Natural killer cell (primary cell): ENCODE data around the gene NACC2. TPM values are rescaled to one million over a fixed set of nuclear protein-coding genes. Genes with fewer than 3 reads are reported as not detected.
A peak's percentile ranks its signal among the peaks of the same experiment; 100 is the strongest.

Source experiments
- ATAC-seq, 3 donors: fragments of 150-1000 bp in 2 of 3; fragments of 200-7000 bp in 1 of 3; cut with Tn5 transposase; 1 replicate in 1 of 3; 2 replicates in 2 of 3; pipeline ENCODE4 v1.10.0; 2021; ENCODE audit warnings: mild to moderate bottlenecking in 2 of 3, moderate library complexity in 2 of 3
- DNase-seq, 2 donors: peaks; one replicate each; pipeline versions ENCODE4 v3.0.0 to v3.0.0-alpha.2; 2013 to 2021; ENCODE audit warnings: mixed read lengths in 1 of 2
- H3K27ac ChIP-seq: one replicate; pipeline ENCODE4 v1.5.1; 2013; ENCODE audit warnings: mild to moderate bottlenecking, low read length
- H3K27me3 ChIP-seq: one replicate; pipeline ENCODE4 v1.6.1; 2013; ENCODE audit warnings: low read length; ENCODE audit not compliant: control insufficient read depth, insufficient read depth
- H3K36me3 ChIP-seq: one replicate; pipeline ENCODE4 v1.6.1; 2013; ENCODE audit warnings: low read length; ENCODE audit not compliant: control insufficient read depth, insufficient read depth
- H3K4me1 ChIP-seq: one replicate; pipeline ENCODE4 v1.6.1; 2013; ENCODE audit warnings: low read length; ENCODE audit not compliant: control insufficient read depth, insufficient read depth
- H3K4me3 ChIP-seq: one replicate; pipeline ENCODE4 v1.5.1; 2013; ENCODE audit warnings: low read length
- H3K9me3 ChIP-seq: one replicate; pipeline ENCODE4 v1.6.1; 2013; ENCODE audit warnings: low read length; ENCODE audit not compliant: control insufficient read depth, insufficient read depth
- H3K27ac Mint-ChIP-seq, 2 donors: one replicate each; pipeline ENCODE4 v1.8.0; 2022; ENCODE audit warnings: mild to moderate bottlenecking in 2 of 2, mixed read lengths in 2 of 2, moderate library complexity in 1 of 2
- H3K27me3 Mint-ChIP-seq, 2 donors: one replicate each; pipeline ENCODE4 v1.8.0; 2022; ENCODE audit warnings: low read depth in 2 of 2, mixed read lengths in 2 of 2
- H3K36me3 Mint-ChIP-seq: one replicate; pipeline ENCODE4 v1.8.0; 2022; ENCODE audit warnings: mixed read lengths
- H3K4me1 Mint-ChIP-seq, 2 donors: one replicate each; pipeline ENCODE4 v1.8.0; 2022; ENCODE audit warnings: mixed read lengths in 2 of 2
- H3K4me3 Mint-ChIP-seq: one replicate; pipeline ENCODE4 v1.8.0; 2022; ENCODE audit warnings: mild to moderate bottlenecking, moderate library complexity, mixed read lengths
- H3K9me3 Mint-ChIP-seq, 2 donors: one replicate each; pipeline ENCODE4 v1.8.0; 2022; ENCODE audit warnings: mixed read lengths in 2 of 2
- WGBS: methylation state at CpG from one replicate; pipeline ENCODE4 v1.1.7; 2013; ENCODE audit warnings: missing lambda C conversion rate; ENCODE audit not compliant: insufficient coverage; 5-methylcytosine and 5-hydroxymethylcytosine counted together
- intact Hi-C: fragments of 100-400 bp; cut with micrococcal nuclease; formaldehyde crosslinking; loops from one replicate; pipeline ENCODE4 v1.14.2; 2022
- total RNA-seq, 4 donors: library from RNA; stranded (reverse); fragments of 120-200 nt in 1 of 4; gene quantifications; one replicate each; pipeline versions ENCODE4 v1.2.3 to v1.2.4, GENCODE V29; 2013 to 2022
- TF ChIP-seq, protein P1 (sequence below): fragments of 200-600 bp; IDR thresholded peaks from one replicate; pipeline ENCODE4 v1.8.0; 2022; ENCODE audit warnings: antibody characterized with exemption

NACC2 gene
- total RNA-seq, 3 donors from 2014 or later (not counting 1 experiment from before 2014, with no cell fraction given): 14.5 to 21.6 (median 21.2) TPM

DNA sequence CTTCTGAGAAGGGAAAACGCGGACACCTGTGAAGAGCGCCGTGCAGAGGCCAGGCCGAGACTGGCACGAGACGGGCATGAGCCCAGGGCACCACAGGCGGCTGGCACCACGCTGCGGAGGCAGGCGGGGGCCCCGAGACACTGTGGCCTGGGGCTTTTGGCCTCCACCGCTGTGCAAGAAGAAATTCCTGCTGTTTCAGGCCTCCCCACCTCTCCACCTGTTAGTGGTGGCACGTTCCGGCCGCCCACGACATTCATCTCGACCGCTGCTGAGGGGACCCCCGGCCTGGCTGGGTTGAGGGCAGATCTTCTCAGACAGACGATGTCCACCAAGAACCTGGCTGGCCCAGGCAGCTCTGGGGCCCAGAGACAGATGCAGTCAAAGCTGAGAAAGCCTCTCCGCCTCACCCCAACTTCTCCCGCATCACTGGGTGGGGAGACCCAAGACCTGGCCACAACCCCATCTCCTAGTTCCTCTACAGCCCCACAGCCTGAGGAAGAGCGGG is 11.5 kb downstream of the NACC2 start:
- Histone ChIP-seq H3K27ac (no peak overlapping the region), H3K27me3 (no peaks in the 10 kb centered on the region), H3K9me3 (no peaks in the 10 kb centered on the region), H3K36me3 (no peaks in the 10 kb centered on the region), H3K4me3 (no peak overlapping the region), H3K4me1 (peaks cover 22% of the 10 kb centered on the region)
- H3K4me1 Mint-ChIP-seq: peaks cover 32 to 37% of the 10 kb centered on the region in 2 donors
- DNase-seq (no peak), ATAC-seq (no peak)
- H3K36me3 Mint-ChIP-seq: no peaks in the 10 kb centered on the region
- TF ChIP-seq, protein P1, sequence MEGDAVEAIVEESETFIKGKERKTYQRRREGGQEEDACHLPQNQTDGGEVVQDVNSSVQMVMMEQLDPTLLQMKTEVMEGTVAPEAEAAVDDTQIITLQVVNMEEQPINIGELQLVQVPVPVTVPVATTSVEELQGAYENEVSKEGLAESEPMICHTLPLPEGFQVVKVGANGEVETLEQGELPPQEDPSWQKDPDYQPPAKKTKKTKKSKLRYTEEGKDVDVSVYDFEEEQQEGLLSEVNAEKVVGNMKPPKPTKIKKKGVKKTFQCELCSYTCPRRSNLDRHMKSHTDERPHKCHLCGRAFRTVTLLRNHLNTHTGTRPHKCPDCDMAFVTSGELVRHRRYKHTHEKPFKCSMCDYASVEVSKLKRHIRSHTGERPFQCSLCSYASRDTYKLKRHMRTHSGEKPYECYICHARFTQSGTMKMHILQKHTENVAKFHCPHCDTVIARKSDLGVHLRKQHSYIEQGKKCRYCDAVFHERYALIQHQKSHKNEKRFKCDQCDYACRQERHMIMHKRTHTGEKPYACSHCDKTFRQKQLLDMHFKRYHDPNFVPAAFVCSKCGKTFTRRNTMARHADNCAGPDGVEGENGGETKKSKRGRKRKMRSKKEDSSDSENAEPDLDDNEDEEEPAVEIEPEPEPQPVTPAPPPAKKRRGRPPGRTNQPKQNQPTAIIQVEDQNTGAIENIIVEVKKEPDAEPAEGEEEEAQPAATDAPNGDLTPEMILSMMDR: no peak
- no peak overlapping the region for H3K4me3 Mint-ChIP-seq
- intact Hi-C loops: no loop called here
- no peaks in the 10 kb centered on the region for H3K27me3 Mint-ChIP-seq
- WGBS: 91% methylated on average over 24 of the region's 24 CpGs
- no peaks in the 10 kb centered on the region for H3K9me3 Mint-ChIP-seq
- peak overlapping the region in 1 of 2 donors; percentile 9 for H3K27ac Mint-ChIP-seq

DNA sequence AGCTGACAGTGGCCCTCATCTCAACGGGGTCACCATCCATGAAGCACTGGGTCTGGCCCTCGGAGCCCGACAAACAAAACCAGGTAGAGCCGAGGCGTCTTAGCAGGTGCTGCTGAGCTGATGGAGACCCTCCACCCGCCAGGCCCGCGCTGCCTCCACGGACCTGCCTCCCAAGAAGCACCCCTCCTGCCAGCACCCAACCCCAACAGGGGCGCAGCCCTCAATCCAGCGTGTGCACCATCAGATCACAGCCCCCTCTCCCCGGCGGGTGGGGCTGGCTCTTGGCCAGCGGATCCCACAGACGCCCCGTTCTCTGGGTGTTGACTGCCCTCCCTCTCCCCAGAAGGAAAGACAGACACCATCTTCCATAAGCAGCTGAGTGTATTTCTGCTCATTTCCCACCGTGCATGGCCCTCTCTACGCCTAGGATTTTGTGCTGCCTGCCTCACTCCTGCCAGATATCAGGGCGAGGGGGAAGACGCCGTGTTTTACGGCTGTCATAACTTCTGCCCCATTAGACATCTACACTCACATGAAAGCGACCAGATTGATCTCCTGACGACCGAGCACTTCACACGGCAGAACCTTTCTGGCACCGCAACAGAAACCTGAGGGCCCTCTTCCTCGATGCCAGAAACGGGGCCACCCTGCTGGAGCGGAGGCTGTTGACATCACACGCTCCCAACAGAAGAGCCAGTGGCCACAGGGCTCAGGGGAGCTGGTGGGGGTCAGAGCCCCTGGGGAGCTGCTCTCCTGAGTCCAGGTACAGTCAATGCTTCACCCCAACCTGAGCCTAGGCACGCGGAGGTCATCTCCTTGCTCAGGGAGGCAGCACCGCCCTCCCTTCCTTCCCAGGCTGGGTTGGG is 12.4 kb downstream of the NACC2 start:
- no peak for DNase-seq

DNA sequence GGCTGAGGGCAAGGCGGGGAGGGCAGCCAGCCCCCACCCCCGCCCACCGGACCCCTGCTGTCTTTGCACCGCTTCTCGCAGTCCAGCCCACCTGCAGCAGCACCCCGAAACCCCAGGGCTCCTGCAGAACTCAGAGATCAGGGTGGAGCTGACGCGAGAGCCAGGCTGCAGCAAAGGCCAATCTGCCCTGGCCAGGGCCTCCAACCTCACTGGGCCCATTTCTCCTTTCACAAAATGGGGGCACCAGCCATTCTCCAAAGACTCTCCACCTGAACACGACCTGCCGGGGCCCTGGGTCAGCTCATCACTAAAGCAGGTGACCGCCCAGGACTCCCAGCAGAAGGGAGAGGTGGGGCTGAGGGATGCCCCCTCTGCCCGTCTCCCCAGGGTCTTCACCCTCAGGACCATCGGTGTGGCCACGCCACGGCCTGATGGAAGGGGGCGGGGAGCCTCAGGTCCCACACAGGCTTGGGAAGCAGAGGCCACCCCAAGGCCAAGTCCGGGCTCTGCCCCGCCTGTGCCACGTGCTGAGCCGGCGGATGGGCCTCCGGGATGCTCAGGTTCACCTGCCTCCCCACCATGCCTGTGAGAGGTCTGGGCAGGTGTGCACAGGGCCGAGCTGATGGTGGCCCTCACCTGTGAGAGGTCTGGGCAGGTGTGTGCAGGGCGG is 13.1 kb downstream of the NACC2 start:
- Histone ChIP-seq H3K4me3 (no peak overlapping the region), H3K9me3 (no peaks in the 10 kb centered on the region), H3K36me3 (no peaks in the 10 kb centered on the region), H3K4me1 (peaks cover 18% of the 10 kb centered on the region), H3K27me3 (no peaks in the 10 kb centered on the region), H3K27ac (no peak overlapping the region)
- H3K36me3 Mint-ChIP-seq: no peaks in the 10 kb centered on the region
- H3K4me3 Mint-ChIP-seq: no peak overlapping the region
- TF ChIP-seq, protein P1: no peak
- H3K27ac Mint-ChIP-seq: no peak overlapping the region
- intact Hi-C loops: no loop called here
- H3K9me3 Mint-ChIP-seq: no peaks in the 10 kb centered on the region
- no peaks in the 10 kb centered on the region for H3K27me3 Mint-ChIP-seq
- H3K4me1 Mint-ChIP-seq: peaks cover 37 to 41% of the 10 kb centered on the region in 2 donors
- DNase-seq (no peak), ATAC-seq (no peak)
- 91% methylated on average over 23 of the region's 24 CpGs for WGBS

More for the DNA sequence above, 12.4 kb downstream of the NACC2 start:
- H3K4me3 Mint-ChIP-seq: no peak overlapping the region
- ATAC-seq: no peak
- H3K4me3 ChIP-seq: no peak overlapping the region
- H3K4me1 Mint-ChIP-seq: peaks cover 32 to 37% of the 10 kb centered on the region in 2 donors
- TF ChIP-seq, protein P1: no peak
- H3K27ac Mint-ChIP-seq: no peak overlapping the region
- H3K4me1 ChIP-seq: peaks cover 18% of the 10 kb centered on the region
- WGBS: 85% methylated on average over 33 of the region's 34 CpGs
- H3K27me3 ChIP-seq: no peaks in the 10 kb centered on the region
- no peaks in the 10 kb centered on the region for H3K9me3 Mint-ChIP-seq
- H3K27ac ChIP-seq: no peak overlapping the region
- no peaks in the 10 kb centered on the region for H3K9me3 ChIP-seq
- no peaks in the 10 kb centered on the region for H3K36me3 ChIP-seq
- intact Hi-C loops: no loop called here
- no peaks in the 10 kb centered on the region for H3K27me3 Mint-ChIP-seq
- no peaks in the 10 kb centered on the region for H3K36me3 Mint-ChIP-seq
